Naive thymus-derived CD8-positive, alpha-beta T cell (primary cell): ENCODE results near the gene PPP1R3C. TPM values are rescaled to one million over a fixed set of nuclear protein-coding genes. Genes with fewer than 3 reads are reported as not detected.

Experiments
- ATAC-seq, 2 donors: fragments of 150-1000 bp; cut with Tn5 transposase in 1 of 2; sonication (Bioruptor Pico), chemical (Tn5 transposase) in 1 of 2; 1 replicate in 1 of 2; 2 replicates in 1 of 2; pipeline ENCODE4 v1.10.0; 2021; ENCODE audit warnings: mild to moderate bottlenecking in 2 of 2, moderate library complexity in 2 of 2
- POLR2A ChIA-PET: fragments of 350-600 bp; sonication (Branson Sonifier 250); formaldehyde crosslinking; loops from one replicate; lab custom pipeline; 2021; ENCODE audit warnings: antibody characterized with exemption; lab: Charles Lee
- DNase-seq, 10 donors: peaks; one replicate each; pipeline versions ENCODE4 v3.0.0 to v3.0.0-alpha.2; 2020 to 2022
- H3K27ac Mint-ChIP-seq, 10 donors: one replicate each; pipeline ENCODE4 v1.8.0; 2020 to 2022; ENCODE audit warnings: mild to moderate bottlenecking in 10 of 10, mixed read lengths in 10 of 10, moderate library complexity in 4 of 10, inconsistent platforms in 1 of 10
- H3K27me3 Mint-ChIP-seq, 5 donors: one replicate each; pipeline ENCODE4 v1.8.0; 2021 to 2022; ENCODE audit warnings: mixed read lengths in 5 of 5
- H3K36me3 Mint-ChIP-seq, 3 donors: one replicate each; pipeline ENCODE4 v1.8.0; 2020 to 2022; ENCODE audit warnings: mixed read lengths in 3 of 3, mild to moderate bottlenecking in 2 of 3, inconsistent platforms in 1 of 3
- H3K4me1 Mint-ChIP-seq, 4 donors: one replicate each; pipeline ENCODE4 v1.8.0; 2021 to 2022; ENCODE audit warnings: mixed read lengths in 4 of 4
- H3K4me3 Mint-ChIP-seq, 10 donors: one replicate each; pipeline ENCODE4 v1.8.0; 2020 to 2022; ENCODE audit warnings: mild to moderate bottlenecking in 10 of 10, mixed read lengths in 10 of 10, moderate library complexity in 6 of 10, inconsistent platforms in 1 of 10
- H3K9me3 Mint-ChIP-seq, 9 donors: one replicate each; pipeline ENCODE4 v1.8.0; 2020 to 2022; ENCODE audit warnings: mixed read lengths in 9 of 9, mild to moderate bottlenecking in 3 of 9, inconsistent platforms in 1 of 9, moderate library complexity in 1 of 9
- polyA plus RNA-seq, 3 donors: library from polyadenylated mRNA; unstranded; fragments of 300-500 nt; fragmentation: Illumina TruSeq; gene quantifications; one replicate each; pipeline ENCODE4 v1.2.3, GENCODE V29; 2021
- total RNA-seq, 8 experiments: library from RNA in 2 of 8; stranded (reverse) in 2 of 8; gene quantifications; one replicate each; pipeline ENCODE4 v1.2.3 and lab custom pipeline; 2021 to 2026

Gene PPP1R3C
- not detected for total RNA-seq
- not detected for polyA plus RNA-seq
- 0 reads per million in 6 experiments for total RNA-seq (lab: John Stamatoyannopoulos, UW)

- Mint-ChIP-seq H3K36me3 (no peaks in the 10 kb centered on the region), H3K4me1 (peaks cover 5 to 11% (median 7%) of the 10 kb centered on the region in 4 donors), H3K27me3 (peaks cover 46 to 82% (median 55%) of the 10 kb centered on the region in 5 donors), H3K27ac (peak within 1 kb of the TSS in 1 of 10 donors; percentile 40), H3K4me3 (peak within 1 kb of the TSS; percentile 54 to 84 (median 72)), H3K9me3 (no peaks in the 10 kb centered on the region)
- peak; percentile 75 to 86 for ATAC-seq
- peak in 8 of 10 donors; percentile 2 to 33 (median 19) for DNase-seq
- POLR2A ChIA-PET: no interaction called here
Measured at GRCh38 chr10:91632671-91633550, at the start of gene PPP1R3C. Gene PPP1R3C, minus strand, starts transcription at chr10:91633071. Its CDS starts 102 bp downstream, at chr10:91632969.

- DNase-seq: no peak
- ATAC-seq: no peak
- Mint-ChIP-seq H3K4me1 (no peaks in the 10 kb centered on the region), H3K4me3 (no peak overlapping the region), H3K27me3 (peaks cover 0 to 17% (median 0%) of the 10 kb centered on the region in 5 donors), H3K27ac (no peak overlapping the region), H3K36me3 (no peaks in the 10 kb centered on the region), H3K9me3 (no peaks in the 10 kb centered on the region)
- POLR2A ChIA-PET: no interaction called here
Measured at GRCh38 chr10:91681361-91682276, 48.7 kb upstream of the PPP1R3C start.

GRCh38 chr10:91680487-91680886 is 47.6 kb upstream of the PPP1R3C start:
- no peaks in the 10 kb centered on the region for H3K9me3 Mint-ChIP-seq
- H3K4me1 Mint-ChIP-seq: no peaks in the 10 kb centered on the region
- H3K4me3 Mint-ChIP-seq: no peak overlapping the region
- H3K36me3 Mint-ChIP-seq: no peaks in the 10 kb centered on the region
- DNase-seq (no peak), ATAC-seq (no peak)
- H3K27me3 Mint-ChIP-seq: peaks cover 0 to 7% (median 0%) of the 10 kb centered on the region in 5 donors
- no peak overlapping the region for H3K27ac Mint-ChIP-seq
- POLR2A ChIA-PET: no interaction called here

GRCh38 chr10:91679296-91679695 is 46.4 kb upstream of the PPP1R3C start:
- H3K36me3 Mint-ChIP-seq: no peaks in the 10 kb centered on the region
- H3K4me1 Mint-ChIP-seq: no peaks in the 10 kb centered on the region
- H3K27me3 Mint-ChIP-seq: peaks cover 0 to 7% (median 0%) of the 10 kb centered on the region in 5 donors
- ATAC-seq (no peak), DNase-seq (no peak)
- no peak overlapping the region for H3K4me3 Mint-ChIP-seq
- H3K9me3 Mint-ChIP-seq: no peaks in the 10 kb centered on the region
- POLR2A ChIA-PET: no interaction called here
- H3K27ac Mint-ChIP-seq: no peak overlapping the region

GRCh38 chr10:91677911-91678310 is 45.0 kb upstream of the PPP1R3C start:
- Mint-ChIP-seq H3K4me1 (no peaks in the 10 kb centered on the region), H3K9me3 (no peaks in the 10 kb centered on the region), H3K4me3 (no peak overlapping the region), H3K27ac (no peak overlapping the region), H3K27me3 (peaks cover 0 to 14% (median 0%) of the 10 kb centered on the region in 5 donors), H3K36me3 (no peaks in the 10 kb centered on the region)
- POLR2A ChIA-PET: no interaction called here
- DNase-seq (no peak), ATAC-seq (no peak)

- POLR2A ChIA-PET: no interaction called here
- Mint-ChIP-seq H3K4me3 (no peak overlapping the region), H3K27ac (no peak overlapping the region), H3K27me3 (peaks cover 5 to 20% (median 7%) of the 10 kb centered on the region in 5 donors), H3K9me3 (no peaks in the 10 kb centered on the region), H3K4me1 (peaks cover 0 to 6% (median 1%) of the 10 kb centered on the region in 4 donors), H3K36me3 (no peaks in the 10 kb centered on the region)
- ATAC-seq: no peak
- DNase-seq: no peak
Measured at GRCh38 chr10:91672021-91672608, 39.2 kb upstream of the PPP1R3C start.

GRCh38 chr10:91668913-91669312 is 36.0 kb upstream of the PPP1R3C start:
- Mint-ChIP-seq H3K36me3 (no peaks in the 10 kb centered on the region), H3K4me1 (peaks cover 0 to 6% (median 1%) of the 10 kb centered on the region in 4 donors), H3K27me3 (peaks cover 7 to 12% (median 11%) of the 10 kb centered on the region in 5 donors), H3K4me3 (no peak overlapping the region), H3K9me3 (no peaks in the 10 kb centered on the region), H3K27ac (no peak overlapping the region)
- ATAC-seq: no peak
- DNase-seq: no peak
- POLR2A ChIA-PET: no interaction called here

GRCh38 chr10:91665842-91666241 is 33.0 kb upstream of the PPP1R3C start:
- H3K27ac Mint-ChIP-seq: no peak overlapping the region
- no peaks in the 10 kb centered on the region for H3K4me1 Mint-ChIP-seq
- DNase-seq (no peak), ATAC-seq (no peak)
- no peak overlapping the region for H3K4me3 Mint-ChIP-seq
- no peaks in the 10 kb centered on the region for H3K36me3 Mint-ChIP-seq
- no peaks in the 10 kb centered on the region for H3K9me3 Mint-ChIP-seq
- H3K27me3 Mint-ChIP-seq: peaks cover 11 to 28% (median 15%) of the 10 kb centered on the region in 5 donors
- POLR2A ChIA-PET: no interaction called here

- no peaks in the 10 kb centered on the region for H3K9me3 Mint-ChIP-seq
- POLR2A ChIA-PET: no interaction called here
- no peaks in the 10 kb centered on the region for H3K36me3 Mint-ChIP-seq
- peak overlapping the region in 1 of 10 donors; percentile 36 for H3K27ac Mint-ChIP-seq
- no peak for ATAC-seq
- no peak for DNase-seq
- H3K27me3 Mint-ChIP-seq: peaks cover 11 to 28% (median 13%) of the 10 kb centered on the region in 5 donors
- no peaks in the 10 kb centered on the region for H3K4me1 Mint-ChIP-seq
- no peak overlapping the region for H3K4me3 Mint-ChIP-seq
Measured at GRCh38 chr10:91664426-91664825, 31.6 kb upstream of the PPP1R3C start.

- POLR2A ChIA-PET: no interaction called here
- peaks cover 9 to 39% (median 19%) of the 10 kb centered on the region in 5 donors for H3K27me3 Mint-ChIP-seq
- H3K4me3 Mint-ChIP-seq: no peak overlapping the region
- H3K4me1 Mint-ChIP-seq: no peaks in the 10 kb centered on the region
- H3K27ac Mint-ChIP-seq: no peak overlapping the region
- no peaks in the 10 kb centered on the region for H3K36me3 Mint-ChIP-seq
- ATAC-seq (no peak), DNase-seq (no peak)
- H3K9me3 Mint-ChIP-seq: peaks cover 0 to 6% (median 0%) of the 10 kb centered on the region in 9 donors
Measured at GRCh38 chr10:91662993-91663392, 30.1 kb upstream of the PPP1R3C start.

GRCh38 chr10:91653219-91653870 is 20.5 kb upstream of the PPP1R3C start:
- H3K36me3 Mint-ChIP-seq: no peaks in the 10 kb centered on the region
- H3K27me3 Mint-ChIP-seq: peaks cover 1 to 10% (median 3%) of the 10 kb centered on the region in 5 donors
- DNase-seq: no peak
- peaks cover 0 to 6% (median 2%) of the 10 kb centered on the region in 9 donors for H3K9me3 Mint-ChIP-seq
- no peak overlapping the region for H3K4me3 Mint-ChIP-seq
- POLR2A ChIA-PET: no interaction called here
- ATAC-seq: no peak
- H3K4me1 Mint-ChIP-seq: no peaks in the 10 kb centered on the region
- H3K27ac Mint-ChIP-seq: no peak overlapping the region

- no peak for ATAC-seq
- H3K36me3 Mint-ChIP-seq: no peaks in the 10 kb centered on the region
- POLR2A ChIA-PET: no interaction called here
- no peaks in the 10 kb centered on the region for H3K9me3 Mint-ChIP-seq
- H3K27me3 Mint-ChIP-seq: peaks cover 0 to 6% (median 2%) of the 10 kb centered on the region in 5 donors
- no peaks in the 10 kb centered on the region for H3K4me1 Mint-ChIP-seq
- H3K4me3 Mint-ChIP-seq: no peak overlapping the region
- no peak overlapping the region for H3K27ac Mint-ChIP-seq
- DNase-seq: no peak
Measured at GRCh38 chr10:91652364-91652763, 19.5 kb upstream of the PPP1R3C start.
